ENCODE data around the gene CASP10. TPM values are rescaled to one million over a fixed set of nuclear protein-coding genes. Genes with fewer than 3 reads are reported as not detected.

CASP10 gene
- total and polyA plus RNA-seq, 9 of the 15 experiments (the other 6 are each of a cell fraction or from before 2014, with no cell fraction given), result 7.1 to 20.4 (median 10.8) TPM

- TF ChIP-seq ZBTB40 (IDR thresholded peaks at IDR 0.05) (peak; percentile 27; the same call in 1 of the 2 replicates), ZBTB40 (CRISPR knock-in tag; IDR thresholded peaks at IDR 0.05) (no peak), ETV1 (tag; conservative IDR thresholded peaks at IDR 0.05; ENCODE audit: low read depth) (peak; percentile 45), L3MBTL2 (IDR thresholded peaks at IDR 0.05) (peak; percentile 83), RFX1 (IDR thresholded peaks at IDR 0.05) (peak; percentile 34; the same call in 1 of the 2 replicates), SOX6 (IDR thresholded peaks at IDR 0.05) (no peak), GABPA (tag; conservative IDR thresholded peaks at IDR 0.05; ENCODE audit: low read depth) (peak; percentile 67; the same call in 1 of the 2 replicates), U2AF2 (optimal IDR thresholded peaks at IDR 0.05; ENCODE audit: low read depth, low read length) (no peak), NKRF (IDR thresholded peaks at IDR 0.05; ENCODE audit: borderline replicate concordance) (peak; percentile 20; the same call in 1 of the 2 replicates), JUN (IDR thresholded peaks at IDR 0.05; ENCODE audit: borderline replicate concordance, low read depth, low read length) (peak; percentile 36; the same call in 1 of the 2 replicates), JUN (CRISPR knock-in tag; IDR thresholded peaks at IDR 0.05; ENCODE audit: borderline replicate concordance) (no peak), ASH1L (IDR thresholded peaks at IDR 0.05; ENCODE audit: borderline replicate concordance, low read depth, partially characterized antibody) (peak; percentile 28), USF1 (CRISPR knock-in tag; IDR thresholded peaks at IDR 0.05) (no peak), ZNF586 (CRISPR knock-in tag; conservative IDR thresholded peaks at IDR 0.05) (no peak), ZNF133 (CRISPR knock-in tag; IDR thresholded peaks at IDR 0.05) (no peak), NFRKB (IDR thresholded peaks at IDR 0.05; ENCODE audit: low read depth) (peak; percentile 79)
These were observed 75.2 kb downstream of the CASP10 start (continued) for GRCh38 chr2:201257956-201258665.

Measured in K562 (cell line).